Adrenal gland (tissue), 5 donors: ENCODE data around the gene HNRNPL.

Source experiments
- POLR2A ChIP-seq, 2 donors: fragments of 450-650 bp; IDR thresholded peaks; one replicate each; pipeline ENCODE4 v1.6.1; 2017; ENCODE audit warnings: antibody characterized with exemption in 2 of 2, mild to moderate bottlenecking in 2 of 2, moderate library complexity in 1 of 2
- TF ChIP-seq, protein P1 (sequence below), 6 experiments: fragments of 450-650 bp in 4 of 6; fragments of 200-600 bp in 2 of 6; sonication (generic) in 1 of 6; IDR thresholded peaks; 1 replicate in 5 of 6; 2 replicates in 1 of 6; pipeline versions ENCODE4 v1.5.1 to v1.8.0; 2016 to 2021; ENCODE audit warnings: antibody characterized with exemption in 6 of 6, mild to moderate bottlenecking in 2 of 6, moderate library complexity in 1 of 6
- donor health status: DM: no; HTN: no; CAD: no.

GRCh38 chr19:38853214-38853613, 3.4 kb upstream of the HNRNPL start:
- TF ChIP-seq, protein P1, sequence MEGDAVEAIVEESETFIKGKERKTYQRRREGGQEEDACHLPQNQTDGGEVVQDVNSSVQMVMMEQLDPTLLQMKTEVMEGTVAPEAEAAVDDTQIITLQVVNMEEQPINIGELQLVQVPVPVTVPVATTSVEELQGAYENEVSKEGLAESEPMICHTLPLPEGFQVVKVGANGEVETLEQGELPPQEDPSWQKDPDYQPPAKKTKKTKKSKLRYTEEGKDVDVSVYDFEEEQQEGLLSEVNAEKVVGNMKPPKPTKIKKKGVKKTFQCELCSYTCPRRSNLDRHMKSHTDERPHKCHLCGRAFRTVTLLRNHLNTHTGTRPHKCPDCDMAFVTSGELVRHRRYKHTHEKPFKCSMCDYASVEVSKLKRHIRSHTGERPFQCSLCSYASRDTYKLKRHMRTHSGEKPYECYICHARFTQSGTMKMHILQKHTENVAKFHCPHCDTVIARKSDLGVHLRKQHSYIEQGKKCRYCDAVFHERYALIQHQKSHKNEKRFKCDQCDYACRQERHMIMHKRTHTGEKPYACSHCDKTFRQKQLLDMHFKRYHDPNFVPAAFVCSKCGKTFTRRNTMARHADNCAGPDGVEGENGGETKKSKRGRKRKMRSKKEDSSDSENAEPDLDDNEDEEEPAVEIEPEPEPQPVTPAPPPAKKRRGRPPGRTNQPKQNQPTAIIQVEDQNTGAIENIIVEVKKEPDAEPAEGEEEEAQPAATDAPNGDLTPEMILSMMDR (IDR thresholded peaks at IDR 0.05) = no peak
- TF ChIP-seq POLR2A (IDR thresholded peaks at IDR 0.05) = no peak
